Spleen (tissue), 11 donors: Measurements from ENCODE around the gene TMEM132D. TPM values are rescaled to one million over a fixed set of nuclear protein-coding genes. Genes with fewer than 3 reads are reported as not detected.

Source experiments
- DNase-seq: peaks from one replicate; pipeline ENCODE4 v3.0.0-alpha.2; 2020
- H3K27ac ChIP-seq, 8 donors: fragments of 200-600 bp; sonication (generic) in 7 of 8; 1 replicate in 4 of 8; 2 replicates in 4 of 8; pipeline versions ENCODE4 v1.5.0 to v1.8.0; 2016 to 2021; ENCODE audit warnings: inconsistent platforms in 4 of 8, mild to moderate bottlenecking in 4 of 8, moderate library complexity in 1 of 8
- H3K27me3 ChIP-seq, 7 donors: fragments of 200-600 bp; sonication (generic) in 6 of 7; replicated peaks in 1 of 7; 1 replicate in 4 of 7; 2 replicates in 3 of 7; pipeline versions ENCODE4 v1.5.0 to v1.8.0; 2016 to 2021; ENCODE audit warnings: inconsistent platforms in 3 of 7, mild to moderate bottlenecking in 1 of 7
- H3K36me3 ChIP-seq, 6 donors: fragments of 200-600 bp; sonication (generic) in 5 of 6; 1 replicate in 4 of 6; 2 replicates in 2 of 6; pipeline versions ENCODE4 v1.5.0 to v1.8.0; 2016 to 2021; ENCODE audit warnings: inconsistent platforms in 2 of 6
- H3K4me1 ChIP-seq, 6 donors: fragments of 200-600 bp; sonication (generic) in 5 of 6; 1 replicate in 3 of 6; 2 replicates in 3 of 6; pipeline versions ENCODE4 v1.5.0 to v1.8.0; 2016 to 2021; ENCODE audit warnings: inconsistent platforms in 3 of 6
- H3K4me3 ChIP-seq, 8 donors: fragments of 200-600 bp; sonication (generic) in 7 of 8; 1 replicate in 4 of 8; 2 replicates in 4 of 8; pipeline versions ENCODE4 v1.5.0 to v1.8.0; 2016 to 2021; ENCODE audit warnings: inconsistent platforms in 4 of 8, mild to moderate bottlenecking in 4 of 8, moderate library complexity in 2 of 8
- H3K9me3 ChIP-seq, 8 donors: fragments of 200-600 bp; sonication (generic) in 7 of 8; 1 replicate in 4 of 8; 2 replicates in 4 of 8; pipeline versions ENCODE4 v1.5.0 to v1.8.0; 2016 to 2021; ENCODE audit warnings: inconsistent platforms in 4 of 8
- CTCF ChIP-seq, 11 experiments: fragments of 200-600 bp in 7 of 11; fragments of 450-650 bp in 4 of 11; sonication (generic) in 4 of 11; IDR thresholded peaks in 8 of 11; conservative IDR thresholded peaks in 3 of 11; 1 replicate in 7 of 11; 2 replicates in 4 of 11; pipeline versions ENCODE4 v1.4.0 to v1.8.0; 2016 to 2021; ENCODE audit warnings: antibody characterized with exemption in 11 of 11, inconsistent platforms in 4 of 11, mild to moderate bottlenecking in 1 of 11
- POLR2A ChIP-seq, 3 donors: fragments of 450-650 bp; IDR thresholded peaks; one replicate each; pipeline ENCODE4 v1.5.1; 2017; ENCODE audit warnings: antibody characterized with exemption in 3 of 3, mild to moderate bottlenecking in 1 of 3
- POLR2AphosphoS5 ChIP-seq, 3 donors: sonication (generic); formaldehyde crosslinking; IDR thresholded peaks; one replicate each; pipeline ENCODE4 v1.5.1; 2017; ENCODE audit warnings: antibody characterized with exemption in 3 of 3
- WGBS, 5 donors: extraction: QIAGEN DNeasy Blood & Tissue Kit in 3 of 5; methylation state at CpG; one replicate each; pipeline versions ENCODE4 v1.1.5 to v1.1.7; 2013 to 2018; 5-methylcytosine and 5-hydroxymethylcytosine counted together
- intact Hi-C: fragments of 100-400 bp; cut with DNase I; formaldehyde crosslinking; loops from one replicate; pipeline ENCODE4 v1.15.0; 2023; ENCODE audit warnings: low total_unique reads
- polyA plus RNA-seq, 3 donors: library from polyadenylated mRNA; stranded (reverse); fragments of 200-250 nt; gene quantifications; one replicate each; pipeline ENCODE4 v1.2.1, GENCODE V29; 2013
- total RNA-seq, 7 donors: library from RNA; depleted of rRNA in 3 of 7; stranded (reverse); fragments of >200 nt in 3 of 7; fragmentation: NEBNext Ultra II Directional in 4 of 7; extraction: Animal tissue kit (Norgen Biotek cat#: 25700) in 4 of 7; gene quantifications; one replicate each; pipeline versions ENCODE4 v1.1.0 to v1.2.1, GENCODE V29; 2016 to 2021
- donor health status: healthy with polysubstance abuse.
- donor health status: DM: no; HTN: no; CAD: no; lungs with moderate emphysema.
- donor health status: DM: no; HTN: no; CAD: no.
- donor health status: Bipolar disorder and iron deficiency.
- donor health status: healthy.
- donor health status: DM: no; HTN: no; CAD: no.
- donor health status: DM: yes; HTN: yes; CAD: no.

Gene TMEM132D
- total and polyA plus RNA-seq, 10 donors: 0.03 TPM; not detected in 9

- DNase-seq: no peak
- TF ChIP-seq CTCF (IDR thresholded peaks at IDR 0.05 in 8 of 11, conservative IDR thresholded peaks at IDR 0.05 in 3 of 11) (no peak), POLR2A (IDR thresholded peaks at IDR 0.05) (no peak)
- H3K4me3 ChIP-seq: no peak overlapping the region
- H3K4me1 ChIP-seq: no peaks in the 10 kb centered on the region
- H3K36me3 ChIP-seq: no peaks in the 10 kb centered on the region
- intact Hi-C loops: no loop called here
- H3K27me3 ChIP-seq: no peaks in the 10 kb centered on the region
- no peak overlapping the region for H3K27ac ChIP-seq
- peaks cover 0 to 38% (median 16%) of the 10 kb centered on the region in 8 donors for H3K9me3 ChIP-seq
- WGBS, 5 donors: 91 to 95% (median 92%) methylated on average over 9 of the region's 9 CpGs
Measured at GRCh38 chr12:129585296-129585695, 318.5 kb downstream of the TMEM132D start.

GRCh38 chr12:129579879-129580278, 323.9 kb downstream of the TMEM132D start:
- TF ChIP-seq CTCF (IDR thresholded peaks at IDR 0.05 in 8 of 11, conservative IDR thresholded peaks at IDR 0.05 in 3 of 11) (no peak), POLR2AphosphoS5 (IDR thresholded peaks at IDR 0.05) (no peak), POLR2A (IDR thresholded peaks at IDR 0.05) (no peak)
- Histone ChIP-seq H3K36me3 (no peaks in the 10 kb centered on the region), H3K27me3 (no peaks in the 10 kb centered on the region), H3K9me3 (peaks cover 0 to 22% (median 0%) of the 10 kb centered on the region in 8 donors), H3K27ac (no peak overlapping the region), H3K4me1 (no peaks in the 10 kb centered on the region), H3K4me3 (no peak overlapping the region)
- intact Hi-C loops: no loop called here
- no peak for DNase-seq
- 76 to 86% (median 84%) methylated on average over 5 of the region's 5 CpGs for WGBS, 5 donors

GRCh38 chr12:129571901-129572494, 331.8 kb downstream of the TMEM132D start:
- WGBS, 5 donors: 83 to 86% (median 84%) methylated on average over 17 of the region's 17 CpGs
- Histone ChIP-seq H3K4me3 (no peak overlapping the region), H3K4me1 (no peaks in the 10 kb centered on the region), H3K36me3 (no peaks in the 10 kb centered on the region), H3K9me3 (no peaks in the 10 kb centered on the region), H3K27ac (no peak overlapping the region), H3K27me3 (peaks cover 0 to 4% (median 0%) of the 10 kb centered on the region in 7 donors)
- intact Hi-C loops: no loop called here
- TF ChIP-seq POLR2AphosphoS5 (IDR thresholded peaks at IDR 0.05) (no peak), POLR2A (IDR thresholded peaks at IDR 0.05) (no peak), CTCF (IDR thresholded peaks at IDR 0.05 in 8 of 11, conservative IDR thresholded peaks at IDR 0.05 in 3 of 11) (no peak)
- DNase-seq: no peak

- intact Hi-C loops: no loop called here
- Histone ChIP-seq H3K27me3 (peaks cover 0 to 4% (median 0%) of the 10 kb centered on the region in 7 donors), H3K27ac (no peak overlapping the region), H3K9me3 (no peaks in the 10 kb centered on the region), H3K4me3 (no peak overlapping the region), H3K4me1 (no peaks in the 10 kb centered on the region), H3K36me3 (no peaks in the 10 kb centered on the region)
- DNase-seq: no peak
- WGBS, 5 donors: 70 to 83% (median 73%) methylated on average over 12 of the region's 12 CpGs
- TF ChIP-seq POLR2AphosphoS5 (IDR thresholded peaks at IDR 0.05) (no peak), POLR2A (IDR thresholded peaks at IDR 0.05) (no peak), CTCF (IDR thresholded peaks at IDR 0.05 in 8 of 11, conservative IDR thresholded peaks at IDR 0.05 in 3 of 11) (no peak)
Measured at GRCh38 chr12:129570796-129571400, 332.9 kb downstream of the TMEM132D start.
